GM12878 (cell line): ENCODE measurements around the gene DRICH1. TPM values are rescaled to one million over a fixed set of nuclear protein-coding genes. Genes with fewer than 3 reads are reported as not detected.

ENCODE experiments used
- ATAC-seq: fragments of 200-7000 bp; cut with Tn5 transposase; 3 replicates; pipeline ENCODE4 v1.9.1; 2020; ENCODE audit warnings: mild to moderate bottlenecking, moderate library complexity
- BruUV-seq: library from RNA; stranded (reverse); fragments of 400-500 nt; replicated peaks from 2 replicates; lab custom pipeline; 2021; lab: Mats Ljungman, UMichigan
- CTCF ChIA-PET: fragments of 300-600 bp; sonication (Branson Sonifier 250); formaldehyde crosslinking; extraction: SDS; loops from one replicate; lab custom pipeline; 2021; ENCODE audit warnings: inconsistent platforms; lab: Yijun Ruan, JAX
- POLR2A ChIA-PET: fragments of 350-600 bp; formaldehyde crosslinking; extraction: SDS; loops from one replicate; lab custom pipeline; 2021; ENCODE audit warnings: inconsistent platforms; lab: Charles Lee
- RAD21 ChIA-PET: fragments of 300-600 bp; sonication (Branson Sonifier 250); formaldehyde crosslinking; loops from one replicate; lab custom pipeline; 2023; ENCODE audit warnings: antibody characterized with exemption; ENCODE audit not compliant: unreplicated experiment; lab: Charles Lee
- SMC1A ChIA-PET: fragments of 300-600 bp; sonication (Branson Sonifier 250); formaldehyde crosslinking; loops from one replicate; lab custom pipeline; 2023; ENCODE audit not compliant: unreplicated experiment, uncharacterized antibody; lab: Charles Lee
- DNase-seq: peaks from one replicate; pipeline ENCODE4 v3.0.0-alpha.2; 2011; ENCODE audit warnings: low read depth, low spot score
- FAIRE-seq: peaks from 3 replicates; lab custom pipeline; 2011; peaks lifted over from hg19 to GRCh38; lab: Jason Lieb, UNC
- H2AFZ ChIP-seq: 2 replicates; pipeline ENCODE4 v1.6.0; 2011; ENCODE audit warnings: low read depth, low read length, control low read depth; ENCODE audit not compliant: control insufficient read depth
- H3K27ac ChIP-seq: 2 replicates; pipeline ENCODE4 v1.5.1; 2011; ENCODE audit warnings: control low read depth; ENCODE audit not compliant: control insufficient read depth, insufficient read depth
- H3K27me3 ChIP-seq, 2 experiments: replicated peaks in 1 of 2; 2 replicates each; pipeline versions ENCODE4 v1.6.0 to v1.6.1; 2011; ENCODE audit warnings: low read length in 1 of 2; ENCODE audit not compliant: control insufficient read depth in 2 of 2, insufficient read depth in 2 of 2
- H3K36me3 ChIP-seq, 2 experiments: 2 replicates each; pipeline ENCODE4 v1.5.1; 2011; ENCODE audit warnings: low read length in 1 of 2; ENCODE audit not compliant: control insufficient read depth in 2 of 2, insufficient read depth in 2 of 2
- H3K4me1 ChIP-seq: 2 replicates; pipeline ENCODE4 v1.6.1; 2011; ENCODE audit warnings: mild to moderate bottlenecking, low read length, moderate library complexity, mixed read lengths; ENCODE audit not compliant: control insufficient read depth, insufficient read depth
- H3K4me2 ChIP-seq: 2 replicates; pipeline ENCODE4 v1.6.0; 2011; ENCODE audit warnings: control low read depth; ENCODE audit not compliant: control insufficient read depth, insufficient read depth
- H3K4me3 ChIP-seq: fragments of 200-600 bp; sonication (generic); 2 replicates; pipeline ENCODE4 v1.5.1; 2016
- H3K79me2 ChIP-seq: 2 replicates; pipeline ENCODE4 v1.6.0; 2011; ENCODE audit warnings: low read length; ENCODE audit not compliant: control insufficient read depth, insufficient read depth
- H3K9ac ChIP-seq: 2 replicates; pipeline ENCODE4 v1.8.0; 2011; ENCODE audit warnings: low read length, control low read depth, mixed read lengths; ENCODE audit not compliant: control insufficient read depth, insufficient read depth
- H3K9me3 ChIP-seq: replicated peaks from 3 replicates; pipeline ENCODE4 v1.5.1; 2011; ENCODE audit warnings: mild to moderate bottlenecking, low read length; ENCODE audit not compliant: control insufficient read depth, insufficient read depth
- H4K20me1 ChIP-seq: 2 replicates; pipeline ENCODE4 v1.6.0; 2011; ENCODE audit not compliant: control insufficient read depth, insufficient read depth
- ASH2L ChIP-seq: fragments of 300-600, 200-600 bp; sonication (generic); IDR thresholded peaks from 2 replicates; pipeline ENCODE4 v1.6.1; 2017; ENCODE audit warnings: low read depth, mild to moderate bottlenecking, borderline replicate concordance
- CBFB ChIP-seq: IDR thresholded peaks from 2 replicates; pipeline ENCODE4 v1.6.1; 2016; ENCODE audit warnings: antibody characterized with exemption, low read depth
- EED ChIP-seq: sonication (generic); IDR thresholded peaks from 2 replicates; pipeline ENCODE4 v1.6.1; 2016; ENCODE audit warnings: antibody characterized with exemption, low read depth
- KAT2A ChIP-seq: conservative IDR thresholded peaks from 2 replicates; pipeline ENCODE4 v1.6.1; 2011; ENCODE audit warnings: low read depth, low read length; ENCODE audit not compliant: control insufficient read depth
- MEF2A ChIP-seq: IDR thresholded peaks from 2 replicates; pipeline ENCODE4 v1.6.1; 2011; ENCODE audit warnings: low read depth, mild to moderate bottlenecking, low read length, moderate library complexity; ENCODE audit not compliant: insufficient read depth
- MYB ChIP-seq: fragments of 150-350 bp; IDR thresholded peaks from 2 replicates; pipeline ENCODE4 v1.6.1; 2014; ENCODE audit warnings: mild to moderate bottlenecking, low read depth, low read length, borderline replicate concordance
- NFYA ChIP-seq: IDR thresholded peaks from 2 replicates; pipeline ENCODE4 v1.6.1; 2011; ENCODE audit warnings: low read depth, mild to moderate bottlenecking, low read length, improper control_type of control experiment, borderline replicate concordance
- NR2C1 ChIP-seq: fragments of 450-650 bp; IDR thresholded peaks from 2 replicates; pipeline ENCODE4 v1.6.1; 2017; ENCODE audit warnings: antibody characterized with exemption, mild to moderate bottlenecking, moderate library complexity
- PAX8 ChIP-seq: fragments of 450-650 bp; IDR thresholded peaks from 2 replicates; pipeline ENCODE4 v1.6.1; 2017; ENCODE audit warnings: mild to moderate bottlenecking, moderate library complexity
- POLR2AphosphoS5 ChIP-seq: IDR thresholded peaks from 2 replicates; pipeline ENCODE4 v1.6.1; 2011; ENCODE audit warnings: mild to moderate bottlenecking, low read length, inconsistent platforms
- STAT3 ChIP-seq: IDR thresholded peaks from 2 replicates; pipeline ENCODE4 v1.6.1; 2011; ENCODE audit warnings: low read depth, low read length, improper control_type of control experiment
- TBL1XR1 ChIP-seq: IDR thresholded peaks from 2 replicates; pipeline ENCODE4 v1.6.1; 2012; ENCODE audit warnings: low read depth, low read length, improper control_type of control experiment
- TCF12 ChIP-seq: IDR thresholded peaks from 2 replicates; pipeline ENCODE4 v1.6.1; 2011; ENCODE audit warnings: low read depth, mild to moderate bottlenecking, low read length
- WGBS: methylation state at CpG from one replicate; pipeline ENCODE4 v1.1.6; 2016; ENCODE audit warnings: low lambda C conversion rate; ENCODE audit not compliant: insufficient replicate concordance, insufficient coverage; ENCODE audit errors: missing lambda C conversion rate; 5-methylcytosine and 5-hydroxymethylcytosine counted together
- in situ Hi-C: fragments of 300-500 bp; cut with MboI; formaldehyde crosslinking; loops from 9 replicates; pipeline ENCODE4 v1.14.3; 2018; ENCODE audit warnings: mixed read lengths
- intact Hi-C: fragments of 100-400 bp; cut with micrococcal nuclease; formaldehyde crosslinking; loops from one replicate; pipeline ENCODE4 v1.14.2; 2022; ENCODE audit not compliant: unreplicated experiment
- polyA plus RNA-seq, 11 experiments: library from polyadenylated mRNA; depleted of rRNA in 4 of 11; unstranded in 6 of 11; stranded (reverse) in 5 of 11; fragments of >200 nt; fragmentation: Nextera tagmentation in 4 of 11; fragmentation: Illumina TruSeq in 1 of 11; extraction: Ambion mirVana in 4 of 11; extraction: Trizol in 1 of 11; gene quantifications; 1 replicate in 1 of 11; 2 replicates in 10 of 11; pipeline versions ENCODE4 v1.2.1 to v1.2.3, GENCODE V29; 2011 to 2016; ENCODE audit warnings: inconsistent platforms in 2 of 11, missing spikeins in 2 of 11, low read depth in 1 of 11
- total RNA-seq, 4 experiments: library from RNA; depleted of rRNA in 3 of 4; stranded (reverse); fragments of >200 nt in 3 of 4; fragmentation: Illumina TruSeq in 1 of 4; extraction: Trizol in 1 of 4; gene quantifications; 2 replicates each; pipeline versions ENCODE4 v1.2.1 to v1.2.3, GENCODE V29; 2013 to 2021
- TF ChIP-seq, protein P1 (sequence below): fragments of 450-650 bp; IDR thresholded peaks from 2 replicates; pipeline ENCODE4 v1.6.1; 2018; ENCODE audit warnings: mild to moderate bottlenecking, low read depth, moderate library complexity; ENCODE audit not compliant: partially characterized antibody
- TF ChIP-seq, protein P2 (sequence below): fragments of 450-650 bp; IDR thresholded peaks from 2 replicates; pipeline ENCODE4 v1.6.1; 2017; ENCODE audit warnings: borderline replicate concordance
- TF ChIP-seq, protein P3 (sequence below): IDR thresholded peaks from 2 replicates; pipeline ENCODE4 v1.6.1; 2012; ENCODE audit warnings: mild to moderate bottlenecking, low read depth, low read length
- TF ChIP-seq, protein P4 (sequence below): IDR thresholded peaks from 2 replicates; pipeline ENCODE4 v1.6.1; 2011; ENCODE audit warnings: mild to moderate bottlenecking, low read depth, low read length, moderate library complexity; ENCODE audit not compliant: insufficient replicate concordance

DRICH1 gene
- total and polyA plus RNA-seq, 10 of the 15 experiments (the other 5 are each of a cell fraction or from before 2014, with no cell fraction given): not detected

DNA sequence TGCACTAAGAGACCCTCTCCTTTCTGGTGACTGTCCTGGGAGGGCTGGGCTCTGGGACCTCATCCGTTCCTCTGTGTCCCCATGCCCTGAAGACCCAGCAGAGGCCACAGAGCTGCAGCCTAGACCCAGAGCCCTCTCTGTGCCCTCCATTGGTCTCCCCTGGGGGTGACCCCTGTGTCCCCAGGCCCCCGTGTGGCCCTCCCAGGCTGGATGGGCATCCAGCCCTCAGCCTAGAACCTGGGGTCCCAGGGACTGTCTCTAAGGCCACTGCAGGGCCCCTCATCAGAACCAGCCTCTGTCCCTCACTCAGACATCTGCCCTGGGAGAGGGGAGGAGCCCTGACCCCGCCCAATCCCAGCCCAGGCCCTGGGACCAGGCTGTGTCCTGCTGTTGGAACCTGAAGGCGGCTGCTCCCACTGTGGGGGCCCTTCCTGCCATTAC, 57.7 kb downstream of the DRICH1 start:
- BruUV-seq: no TSS peak
- H3K27ac ChIP-seq: no peak overlapping the region
- intact Hi-C loops: no loop called here
- in situ Hi-C loops: no loop called here
- ChIA-PET RAD21 (no interaction called here), CTCF (no interaction called here), POLR2A (no interaction called here), SMC1A (no interaction called here)
- H3K9me3 ChIP-seq: no peaks in the 10 kb centered on the region
- H3K4me1 ChIP-seq: no peaks in the 10 kb centered on the region
- no peak overlapping the region for H3K4me3 ChIP-seq
- H3K79me2 ChIP-seq: no peaks in the 10 kb centered on the region
- ATAC-seq (no peak), DNase-seq (no peak), FAIRE-seq (no peak)
- no peak overlapping the region for H3K4me2 ChIP-seq
- no peaks in the 10 kb centered on the region for H3K27me3 ChIP-seq
- WGBS: 3% methylated on average over 4 of the region's 4 CpGs
- no peak overlapping the region for H2AFZ ChIP-seq
- no peaks in the 10 kb centered on the region for H3K36me3 ChIP-seq
- no peaks in the 10 kb centered on the region for H4K20me1 ChIP-seq
- H3K9ac ChIP-seq: no peak overlapping the region
- no peak for TF ChIP-seq STAT3
- TF ChIP-seq POLR2AphosphoS5: no peak
- TF ChIP-seq, protein P1, sequence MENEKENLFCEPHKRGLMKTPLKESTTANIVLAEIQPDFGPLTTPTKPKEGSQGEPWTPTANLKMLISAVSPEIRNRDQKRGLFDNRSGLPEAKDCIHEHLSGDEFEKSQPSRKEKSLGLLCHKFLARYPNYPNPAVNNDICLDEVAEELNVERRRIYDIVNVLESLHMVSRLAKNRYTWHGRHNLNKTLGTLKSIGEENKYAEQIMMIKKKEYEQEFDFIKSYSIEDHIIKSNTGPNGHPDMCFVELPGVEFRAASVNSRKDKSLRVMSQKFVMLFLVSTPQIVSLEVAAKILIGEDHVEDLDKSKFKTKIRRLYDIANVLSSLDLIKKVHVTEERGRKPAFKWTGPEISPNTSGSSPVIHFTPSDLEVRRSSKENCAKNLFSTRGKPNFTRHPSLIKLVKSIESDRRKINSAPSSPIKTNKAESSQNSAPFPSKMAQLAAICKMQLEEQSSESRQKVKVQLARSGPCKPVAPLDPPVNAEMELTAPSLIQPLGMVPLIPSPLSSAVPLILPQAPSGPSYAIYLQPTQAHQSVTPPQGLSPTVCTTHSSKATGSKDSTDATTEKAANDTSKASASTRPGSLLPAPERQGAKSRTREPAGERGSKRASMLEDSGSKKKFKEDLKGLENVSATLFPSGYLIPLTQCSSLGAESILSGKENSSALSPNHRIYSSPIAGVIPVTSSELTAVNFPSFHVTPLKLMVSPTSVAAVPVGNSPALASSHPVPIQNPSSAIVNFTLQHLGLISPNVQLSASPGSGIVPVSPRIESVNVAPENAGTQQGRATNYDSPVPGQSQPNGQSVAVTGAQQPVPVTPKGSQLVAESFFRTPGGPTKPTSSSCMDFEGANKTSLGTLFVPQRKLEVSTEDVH: no peak
- TF ChIP-seq, protein P2, sequence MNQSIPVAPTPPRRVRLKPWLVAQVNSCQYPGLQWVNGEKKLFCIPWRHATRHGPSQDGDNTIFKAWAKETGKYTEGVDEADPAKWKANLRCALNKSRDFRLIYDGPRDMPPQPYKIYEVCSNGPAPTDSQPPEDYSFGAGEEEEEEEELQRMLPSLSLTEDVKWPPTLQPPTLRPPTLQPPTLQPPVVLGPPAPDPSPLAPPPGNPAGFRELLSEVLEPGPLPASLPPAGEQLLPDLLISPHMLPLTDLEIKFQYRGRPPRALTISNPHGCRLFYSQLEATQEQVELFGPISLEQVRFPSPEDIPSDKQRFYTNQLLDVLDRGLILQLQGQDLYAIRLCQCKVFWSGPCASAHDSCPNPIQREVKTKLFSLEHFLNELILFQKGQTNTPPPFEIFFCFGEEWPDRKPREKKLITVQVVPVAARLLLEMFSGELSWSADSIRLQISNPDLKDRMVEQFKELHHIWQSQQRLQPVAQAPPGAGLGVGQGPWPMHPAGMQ: no peak
- TF ChIP-seq ASH2L: no peak
- no peak for TF ChIP-seq NFYA
- TF ChIP-seq CBFB: no peak
- TF ChIP-seq PAX8: no peak
- no peak for TF ChIP-seq TBL1XR1
- TF ChIP-seq, protein P3, sequence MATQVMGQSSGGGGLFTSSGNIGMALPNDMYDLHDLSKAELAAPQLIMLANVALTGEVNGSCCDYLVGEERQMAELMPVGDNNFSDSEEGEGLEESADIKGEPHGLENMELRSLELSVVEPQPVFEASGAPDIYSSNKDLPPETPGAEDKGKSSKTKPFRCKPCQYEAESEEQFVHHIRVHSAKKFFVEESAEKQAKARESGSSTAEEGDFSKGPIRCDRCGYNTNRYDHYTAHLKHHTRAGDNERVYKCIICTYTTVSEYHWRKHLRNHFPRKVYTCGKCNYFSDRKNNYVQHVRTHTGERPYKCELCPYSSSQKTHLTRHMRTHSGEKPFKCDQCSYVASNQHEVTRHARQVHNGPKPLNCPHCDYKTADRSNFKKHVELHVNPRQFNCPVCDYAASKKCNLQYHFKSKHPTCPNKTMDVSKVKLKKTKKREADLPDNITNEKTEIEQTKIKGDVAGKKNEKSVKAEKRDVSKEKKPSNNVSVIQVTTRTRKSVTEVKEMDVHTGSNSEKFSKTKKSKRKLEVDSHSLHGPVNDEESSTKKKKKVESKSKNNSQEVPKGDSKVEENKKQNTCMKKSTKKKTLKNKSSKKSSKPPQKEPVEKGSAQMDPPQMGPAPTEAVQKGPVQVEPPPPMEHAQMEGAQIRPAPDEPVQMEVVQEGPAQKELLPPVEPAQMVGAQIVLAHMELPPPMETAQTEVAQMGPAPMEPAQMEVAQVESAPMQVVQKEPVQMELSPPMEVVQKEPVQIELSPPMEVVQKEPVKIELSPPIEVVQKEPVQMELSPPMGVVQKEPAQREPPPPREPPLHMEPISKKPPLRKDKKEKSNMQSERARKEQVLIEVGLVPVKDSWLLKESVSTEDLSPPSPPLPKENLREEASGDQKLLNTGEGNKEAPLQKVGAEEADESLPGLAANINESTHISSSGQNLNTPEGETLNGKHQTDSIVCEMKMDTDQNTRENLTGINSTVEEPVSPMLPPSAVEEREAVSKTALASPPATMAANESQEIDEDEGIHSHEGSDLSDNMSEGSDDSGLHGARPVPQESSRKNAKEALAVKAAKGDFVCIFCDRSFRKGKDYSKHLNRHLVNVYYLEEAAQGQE: no peak
- TF ChIP-seq, protein P4, sequence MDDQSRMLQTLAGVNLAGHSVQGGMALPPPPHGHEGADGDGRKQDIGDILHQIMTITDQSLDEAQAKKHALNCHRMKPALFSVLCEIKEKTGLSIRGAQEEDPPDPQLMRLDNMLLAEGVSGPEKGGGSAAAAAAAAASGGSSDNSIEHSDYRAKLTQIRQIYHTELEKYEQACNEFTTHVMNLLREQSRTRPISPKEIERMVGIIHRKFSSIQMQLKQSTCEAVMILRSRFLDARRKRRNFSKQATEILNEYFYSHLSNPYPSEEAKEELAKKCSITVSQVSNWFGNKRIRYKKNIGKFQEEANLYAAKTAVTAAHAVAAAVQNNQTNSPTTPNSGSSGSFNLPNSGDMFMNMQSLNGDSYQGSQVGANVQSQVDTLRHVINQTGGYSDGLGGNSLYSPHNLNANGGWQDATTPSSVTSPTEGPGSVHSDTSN: no peak
- TF ChIP-seq KAT2A: no peak
- TF ChIP-seq NR2C1: no peak
- no peak for TF ChIP-seq EED
- no peak for TF ChIP-seq MYB
- TF ChIP-seq TCF12: no peak
- no peak for TF ChIP-seq MEF2A
